Left lung (tissue), 10 donors: ENCODE data around the gene NRG3. TPM values are rescaled to one million over a fixed set of nuclear protein-coding genes. Genes with fewer than 3 reads are reported as not detected.

Experiments
- ATAC-seq: fragments of 200-7000 bp; cut with Tn5 transposase; one replicate; pipeline ENCODE4 v1.9.1; 2020; ENCODE audit warnings: moderate library complexity
- DNase-seq, 4 donors: peaks; one replicate each; pipeline ENCODE4 v3.0.0-alpha.2; 2013 to 2020
- H3K27ac ChIP-seq, 2 donors: fragments of 200-600 bp; sonication (generic) in 1 of 2; one replicate each; pipeline versions ENCODE4 v1.5.0 to v1.8.0; 2020 to 2021
- H3K27me3 ChIP-seq, 2 donors: fragments of 200-600 bp; sonication (generic) in 1 of 2; one replicate each; pipeline versions ENCODE4 v1.5.0 to v1.8.0; 2020 to 2021
- H3K36me3 ChIP-seq, 2 donors: fragments of 200-600 bp; sonication (generic) in 1 of 2; one replicate each; pipeline versions ENCODE4 v1.5.0 to v1.8.0; 2020 to 2021
- H3K4me1 ChIP-seq, 2 donors: fragments of 200-600 bp; one replicate each; pipeline ENCODE4 v1.8.0; 2021
- H3K4me3 ChIP-seq, 2 donors: fragments of 200-600 bp; sonication (generic) in 1 of 2; one replicate each; pipeline versions ENCODE4 v1.5.0 to v1.8.0; 2020 to 2021; ENCODE audit warnings: mild to moderate bottlenecking in 1 of 2
- H3K9me3 ChIP-seq, 2 donors: fragments of 200-600 bp; sonication (generic) in 1 of 2; one replicate each; pipeline versions ENCODE4 v1.5.0 to v1.8.0; 2020 to 2021
- CTCF ChIP-seq, 2 donors: fragments of 200-600 bp; sonication (generic) in 1 of 2; IDR thresholded peaks; one replicate each; pipeline versions ENCODE4 v1.5.0 to v1.8.0; 2021; ENCODE audit warnings: antibody characterized with exemption in 2 of 2
- intact Hi-C, 2 donors: fragments of 100-400 bp; cut with DNase I; formaldehyde crosslinking; loops; one replicate each; pipeline versions ENCODE4 v1.11.2 to v1.14.2; 2022
- polyA plus RNA-seq, 6 donors: library from polyadenylated mRNA; unstranded; fragments of 120-200 nt; gene quantifications; one replicate each; pipeline ENCODE4 v1.2.1, GENCODE V29; 2013; ENCODE audit not compliant: insufficient read length in 6 of 6
- total RNA-seq, 2 donors: library from RNA; stranded (reverse); fragmentation: NEBNext Ultra II Directional; extraction: Animal tissue kit (Norgen Biotek cat#: 25700); gene quantifications; one replicate each; pipeline ENCODE4 v1.2.1, GENCODE V29; 2021
- donor health status: DM: no; HTN: yes; CAD: no.
- donor health status: DM: no; HTN: no; CAD: no.

The NRG3 gene
- total and polyA plus RNA-seq, 8 donors: 1.0 to 1.7 (median 1.1) TPM

- H3K27ac ChIP-seq: no peak overlapping the region
- no peak for TF ChIP-seq CTCF (IDR thresholded peaks at IDR 0.05)
- no peaks in the 10 kb centered on the region for H3K4me1 ChIP-seq
- intact Hi-C loops: no loop called here
- no peaks in the 10 kb centered on the region for H3K36me3 ChIP-seq
- DNase-seq (peak in 2 of 4 donors; percentile 7 to 48), ATAC-seq (no peak)
- H3K27me3 ChIP-seq: no peaks in the 10 kb centered on the region
- H3K4me3 ChIP-seq: no peak overlapping the region
- no peaks in the 10 kb centered on the region for H3K9me3 ChIP-seq
These were observed 483.6 kb downstream of the NRG3 start for GRCh38 chr10:82358486-82359099.

GRCh38 chr10:82361256-82361655, 486.3 kb downstream of the NRG3 start:
- H3K27me3 ChIP-seq: no peaks in the 10 kb centered on the region
- DNase-seq: no peak
- no peak for TF ChIP-seq CTCF (IDR thresholded peaks at IDR 0.05)
- peak; percentile 86 for ATAC-seq
- no peaks in the 10 kb centered on the region for H3K4me1 ChIP-seq
- intact Hi-C loops: no loop called here
- no peak overlapping the region for H3K4me3 ChIP-seq
- H3K36me3 ChIP-seq: no peaks in the 10 kb centered on the region
- H3K9me3 ChIP-seq: no peaks in the 10 kb centered on the region
- H3K27ac ChIP-seq: no peak overlapping the region

GRCh38 chr10:82377608-82378007, 502.6 kb downstream of the NRG3 start:
- DNase-seq (peak in 1 of 4 donors; percentile 16), ATAC-seq (peak; percentile 95)
- no peaks in the 10 kb centered on the region for H3K4me1 ChIP-seq
- no peaks in the 10 kb centered on the region for H3K9me3 ChIP-seq
- no peak overlapping the region for H3K4me3 ChIP-seq
- no peak overlapping the region for H3K27ac ChIP-seq
- no peaks in the 10 kb centered on the region for H3K36me3 ChIP-seq
- intact Hi-C loops: no loop called here
- no peaks in the 10 kb centered on the region for H3K27me3 ChIP-seq
- TF ChIP-seq CTCF (IDR thresholded peaks at IDR 0.05): peak; percentile 12 to 17

GRCh38 chr10:82378146-82378545, 503.2 kb downstream of the NRG3 start:
- Histone ChIP-seq H3K4me3 (no peak overlapping the region), H3K27me3 (no peaks in the 10 kb centered on the region), H3K27ac (no peak overlapping the region), H3K36me3 (no peaks in the 10 kb centered on the region), H3K4me1 (no peaks in the 10 kb centered on the region), H3K9me3 (no peaks in the 10 kb centered on the region)
- intact Hi-C loops: no loop called here
- no peak for TF ChIP-seq CTCF (IDR thresholded peaks at IDR 0.05)
- DNase-seq (peak in 3 of 4 donors; percentile 43 to 79 (median 49)), ATAC-seq (peak; percentile 92)

- Histone ChIP-seq H3K27ac (no peak overlapping the region), H3K4me3 (no peak overlapping the region), H3K9me3 (no peaks in the 10 kb centered on the region), H3K36me3 (no peaks in the 10 kb centered on the region), H3K27me3 (no peaks in the 10 kb centered on the region), H3K4me1 (no peaks in the 10 kb centered on the region)
- no peak for TF ChIP-seq CTCF (IDR thresholded peaks at IDR 0.05)
- no peak for ATAC-seq
- no peak for DNase-seq
- intact Hi-C loops: no loop called here
These were observed 508.4 kb downstream of the NRG3 start for GRCh38 chr10:82383350-82383749.
